Right renal cortex interstitium (tissue), 3 donors: ENCODE results near the gene GK. TPM values are rescaled to one million over a fixed set of nuclear protein-coding genes. Genes with fewer than 3 reads are reported as not detected.
A peak's percentile ranks its signal among the peaks of the same experiment; 100 is the strongest.
"Not testable (repeated sequence)": the region's sequence is repeated elsewhere in the genome, so short reads cannot be mapped to it uniquely, and the experiment has no call there.

Source experiments
- DNase-seq, 3 donors: peaks; one replicate each; pipeline ENCODE4 v3.0.0-alpha.2; 2013; ENCODE audit warnings: low read depth in 3 of 3, low spot score in 2 of 3
- polyA plus RNA-seq, 3 donors: library from polyadenylated mRNA; unstranded; fragments of 120-200 nt; gene quantifications; one replicate each; pipeline ENCODE4 v1.2.1, GENCODE V29; 2013; ENCODE audit not compliant: insufficient read length in 3 of 3

The GK gene
- polyA plus RNA-seq, 3 donors = 85.4 to 110 (median 103) TPM

GRCh38 chrX:30652527-30653414 lies 452 bp upstream of the GK start:
- DNase-seq = peak; percentile 40 to 73 (median 72)

GRCh38 chrX:30654386-30654785 lies 1.2 kb downstream of the GK start:
- DNase-seq = not testable (repeated sequence)

GRCh38 chrX:30654989-30655607 lies 1.9 kb downstream of the GK start:
- no peak for DNase-seq

GRCh38 chrX:30655991-30656390 lies 2.8 kb downstream of the GK start:
- no peak for DNase-seq

GRCh38 chrX:30657196-30658161 lies 4.3 kb downstream of the GK start:
- no peak for DNase-seq

- no peak for DNase-seq
Observed at GRCh38 chrX:30659421-30659820, 6.2 kb downstream of the GK start.

GRCh38 chrX:30661228-30661627 lies 8.0 kb downstream of the GK start:
- no peak for DNase-seq

- no peak for DNase-seq
Observed at GRCh38 chrX:30663322-30663721, 10.1 kb downstream of the GK start.

- no peak for DNase-seq
Observed at GRCh38 chrX:30665471-30665870, 12.2 kb downstream of the GK start.

- no peak for DNase-seq
Observed at GRCh38 chrX:30666094-30666493, 12.9 kb downstream of the GK start.

- no peak for DNase-seq
Observed at GRCh38 chrX:30668581-30668980, 15.4 kb downstream of the GK start.

- DNase-seq = not testable (repeated sequence)
Observed at GRCh38 chrX:30671189-30671588, 18.0 kb downstream of the GK start.

- DNase-seq = no peak
Observed at GRCh38 chrX:30673127-30673796, 20.0 kb downstream of the GK start.

- no peak for DNase-seq
Observed at GRCh38 chrX:30673884-30674598, 20.8 kb downstream of the GK start.

- DNase-seq = no peak
Observed at GRCh38 chrX:30674799-30675198, 21.6 kb downstream of the GK start.

- DNase-seq = no peak
Observed at GRCh38 chrX:30679369-30679768, 26.1 kb downstream of the GK start.

- no peak for DNase-seq
Observed at GRCh38 chrX:30680618-30681017, 27.4 kb downstream of the GK start.

- no peak for DNase-seq
Observed at GRCh38 chrX:30688641-30689040, 35.4 kb downstream of the GK start.

- no peak for DNase-seq
Observed at GRCh38 chrX:30689116-30689515, 35.9 kb downstream of the GK start.

- DNase-seq = no peak
Observed at GRCh38 chrX:30690330-30690729, 37.1 kb downstream of the GK start.
